Stimulated activated CD4-positive, alpha-beta T cell treated with anti-CD3 and anti-CD28 coated beads, Interleukin-1b, Interleukin-23, amount 100 ng/mL, for 24 hours (primary cell): ENCODE measurements around the gene TMEM238.
"Not testable (repeated sequence)": the region's sequence is repeated elsewhere in the genome, so short reads cannot be mapped to it uniquely, and the experiment has no call there.

Source experiments
- DNase-seq, 4 experiments: peaks; one replicate each; pipeline ENCODE4 v3.0.0-alpha.2; 2020; ENCODE audit warnings: low read depth in 4 of 4, low spot score in 1 of 4

Gene TMEM238

GRCh38 chr19:55402509-55402908, 18.4 kb upstream of the TMEM238 start:
- no peak for DNase-seq

DNA sequence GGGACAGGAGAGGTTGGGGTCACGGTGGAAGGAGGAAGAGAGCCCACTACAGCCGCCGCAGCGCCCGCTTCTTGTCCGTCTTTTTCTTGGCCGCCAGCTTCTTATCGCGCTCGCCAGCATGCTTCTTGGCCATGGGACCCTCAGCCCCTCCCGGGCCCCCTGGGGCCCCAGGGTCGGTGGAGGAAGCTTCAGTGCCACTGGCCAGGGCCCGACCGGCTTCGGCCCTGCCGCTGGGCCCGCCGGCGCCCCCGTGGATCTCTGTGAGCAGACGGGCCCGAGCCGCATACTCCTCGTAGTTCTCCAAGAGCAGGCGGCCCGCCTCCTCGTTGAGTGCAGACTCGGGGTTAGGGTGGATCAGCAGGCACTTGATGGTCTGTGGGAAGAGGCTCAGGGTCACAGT, 17.3 kb upstream of the TMEM238 start:
- not testable (repeated sequence) for DNase-seq

GRCh38 chr19:55400281-55401087, 16.4 kb upstream of the TMEM238 start:
- DNase-seq: no peak

- DNase-seq: no peak
Measured at GRCh38 chr19:55398200-55398925, 14.3 kb upstream of the TMEM238 start.

DNA sequence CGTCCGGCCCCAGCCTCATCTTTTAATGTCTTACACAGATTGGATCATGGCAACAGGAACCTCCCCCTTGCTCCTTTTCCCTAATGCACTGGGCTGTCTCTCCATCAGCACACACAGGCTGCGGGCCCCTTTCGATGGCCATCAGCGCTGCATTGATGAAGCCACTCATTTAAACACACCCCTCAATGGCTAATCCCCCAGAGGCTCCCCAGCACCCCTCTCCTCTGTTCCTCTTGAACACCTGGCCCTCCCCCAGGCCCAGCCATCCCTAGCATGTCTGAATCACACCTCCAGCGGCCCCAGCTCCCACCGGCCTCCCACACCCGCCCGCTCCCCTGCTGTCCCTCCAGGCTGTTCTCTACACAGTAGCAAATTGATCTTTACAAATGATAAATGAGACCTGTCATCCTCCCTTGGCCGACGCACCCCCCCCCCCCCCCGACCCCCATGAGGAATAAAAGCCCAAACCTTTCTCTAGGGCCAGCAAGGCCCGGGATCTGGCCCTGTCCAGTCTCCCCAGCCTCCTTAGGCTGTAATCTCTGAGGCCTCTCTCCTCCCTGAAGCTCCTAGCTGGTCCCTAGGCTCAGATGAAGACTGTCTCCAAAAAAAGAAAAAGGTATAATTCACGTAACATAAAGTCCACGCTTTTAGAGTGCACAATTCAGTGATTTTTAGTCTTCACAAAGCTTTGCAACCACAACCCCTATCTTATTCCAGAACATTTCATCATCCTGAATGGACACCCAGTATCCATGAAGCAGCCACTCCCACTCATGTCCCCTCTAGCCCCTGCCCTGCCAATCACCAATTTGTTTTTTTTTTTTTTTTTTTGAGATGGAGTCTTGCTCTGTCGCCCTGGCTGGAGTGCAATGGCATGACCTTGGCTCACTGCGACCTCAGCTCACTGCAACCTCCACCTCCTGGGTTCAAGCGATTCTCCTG, 9.0 kb upstream of the TMEM238 start:
- no peak for DNase-seq

DNA sequence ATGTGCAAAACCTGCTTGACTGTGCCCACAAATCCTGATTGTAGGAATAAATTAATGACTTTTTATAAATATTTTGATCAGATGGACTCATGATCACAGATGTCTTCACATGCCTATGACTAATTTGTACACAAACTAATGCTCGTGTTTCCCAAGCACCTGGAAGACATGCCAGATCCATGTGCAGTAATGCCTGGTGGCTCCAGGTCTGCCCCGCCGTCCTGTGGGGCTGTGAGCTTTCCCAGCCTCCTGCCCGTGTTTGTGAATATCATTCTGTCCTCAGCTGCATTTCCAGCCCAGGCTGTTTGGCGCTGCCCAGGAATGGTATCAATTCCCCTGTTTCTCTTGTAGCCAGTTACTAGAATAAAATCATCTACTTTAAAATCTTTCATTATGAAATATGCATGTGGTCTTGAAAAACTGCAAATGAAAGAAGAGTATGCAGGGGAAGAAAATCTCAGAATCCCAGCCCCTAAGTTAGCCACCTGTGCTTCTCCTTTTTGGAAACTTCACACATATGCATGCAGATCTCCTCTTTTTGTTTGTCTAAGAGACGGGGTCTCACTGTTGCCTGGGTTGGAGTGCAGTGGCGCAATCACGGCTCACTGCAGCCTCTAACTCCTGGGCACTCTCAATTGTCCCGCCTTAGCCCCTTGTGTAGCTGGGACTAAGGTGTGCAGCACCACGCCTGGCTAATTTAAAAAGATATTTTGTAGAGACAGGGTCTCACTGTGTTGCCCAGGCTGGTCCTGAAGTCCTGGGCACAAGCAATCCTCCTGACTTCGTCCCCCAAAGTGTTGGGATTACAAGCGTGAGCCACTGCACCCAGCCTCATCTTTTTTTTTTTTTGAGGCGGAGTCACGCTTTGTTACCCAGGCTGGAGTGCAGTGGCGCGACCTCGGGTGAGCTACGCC, 7.9 kb upstream of the TMEM238 start:
- no peak for DNase-seq

GRCh38 chr19:55391191-55391670, 7.1 kb upstream of the TMEM238 start:
- no peak for DNase-seq

GRCh38 chr19:55390461-55390880, 6.4 kb upstream of the TMEM238 start:
- DNase-seq: no peak

GRCh38 chr19:55389386-55390317, 5.6 kb upstream of the TMEM238 start:
- no peak for DNase-seq

DNA sequence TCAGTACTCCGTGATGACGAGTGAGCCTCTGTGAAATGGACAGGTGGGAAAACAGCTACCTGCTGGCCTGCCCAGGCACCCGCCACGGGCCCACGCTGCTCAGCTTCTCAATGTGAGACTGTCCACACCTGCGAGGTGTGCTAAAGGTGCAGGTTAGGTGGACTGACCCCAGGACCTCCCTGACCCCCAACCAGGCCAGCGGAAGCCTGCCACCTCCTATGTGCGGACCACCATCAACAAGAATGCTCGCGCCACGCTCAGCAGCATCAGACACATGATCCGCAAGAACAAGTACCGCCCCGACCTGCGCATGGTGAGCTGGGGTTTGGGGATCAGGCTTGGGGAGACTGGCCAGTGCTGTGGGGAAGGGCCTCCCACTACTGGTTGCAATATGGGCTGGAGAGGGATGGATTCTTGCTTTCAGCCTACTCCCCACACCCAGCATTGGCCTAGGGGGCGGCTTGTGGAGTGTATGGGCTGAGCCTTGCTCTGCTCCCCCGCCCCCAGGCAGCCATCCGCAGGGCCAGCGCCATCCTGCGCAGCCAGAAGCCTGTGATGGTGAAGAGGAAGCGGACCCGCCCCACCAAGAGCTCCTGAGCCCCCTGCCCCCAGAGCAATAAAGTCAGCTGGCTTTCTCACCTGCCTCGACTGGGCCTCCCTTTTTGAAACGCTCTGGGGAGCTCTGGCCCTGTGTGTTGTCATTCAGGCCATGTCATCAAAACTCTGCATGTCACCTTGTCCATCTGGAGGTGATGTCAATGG, 3.8 kb upstream of the TMEM238 start:
- no peak for DNase-seq

DNA sequence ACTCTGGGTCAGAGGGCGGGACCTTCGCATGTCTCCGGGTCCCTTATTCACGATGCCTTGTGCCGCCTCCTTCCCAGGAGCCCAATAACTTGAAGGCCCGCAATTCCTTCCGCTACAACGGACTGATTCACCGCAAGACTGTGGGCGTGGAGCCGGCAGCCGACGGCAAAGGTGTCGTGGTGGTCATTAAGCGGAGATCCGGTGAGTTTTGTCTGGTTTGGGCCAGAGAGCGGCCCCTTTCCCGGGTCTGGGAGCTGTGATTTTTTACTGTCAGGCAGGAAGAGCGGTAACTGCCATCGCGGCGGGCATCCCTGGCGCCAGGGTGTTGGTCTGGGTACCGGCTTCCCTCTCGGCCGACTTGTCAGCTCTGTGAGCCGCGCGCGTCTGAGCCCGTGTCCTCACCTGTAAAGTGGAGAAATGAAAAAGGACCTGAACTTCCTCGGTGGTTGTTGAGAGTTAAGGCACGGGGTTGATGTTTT, 2.4 kb upstream of the TMEM238 start:
- DNase-seq: no peak

DNA sequence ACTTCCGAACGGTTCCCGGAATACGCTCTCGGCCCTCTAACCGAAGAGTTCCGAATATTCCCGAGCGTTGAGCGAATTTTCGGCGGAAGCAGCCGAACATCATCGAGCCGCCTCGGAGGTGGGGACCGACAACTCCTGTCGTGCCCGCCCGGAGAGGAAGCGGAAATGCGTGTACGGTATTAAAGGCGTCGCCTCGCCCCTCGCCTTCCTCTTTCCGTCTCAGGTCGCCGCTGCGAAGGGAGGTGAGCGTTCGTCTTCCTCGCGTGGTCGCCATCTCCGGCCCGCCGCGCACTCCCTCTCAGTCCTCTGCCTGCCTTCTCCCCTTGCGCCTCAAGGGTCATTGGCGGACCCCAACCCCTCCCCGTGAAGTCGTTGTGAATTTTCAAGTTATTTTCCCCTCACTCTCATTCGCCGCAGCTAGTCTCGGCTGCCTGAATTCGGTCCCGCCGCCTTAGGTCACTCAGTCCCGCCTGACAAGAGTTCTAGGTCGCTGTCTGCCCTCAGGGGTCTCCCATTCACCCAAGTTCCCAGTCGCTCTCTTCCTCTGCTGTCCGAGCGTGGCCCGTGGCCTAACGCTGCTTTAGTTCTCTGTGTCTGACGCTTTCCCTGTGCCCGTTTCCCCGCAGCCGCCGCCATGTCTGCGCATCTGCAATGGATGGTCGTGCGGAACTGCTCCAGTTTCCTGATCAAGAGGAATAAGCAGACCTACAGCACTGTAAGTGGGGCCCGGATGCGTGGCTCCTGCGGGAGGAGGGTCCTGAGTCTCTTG, 1.8 kb upstream of the TMEM238 start, which contains the start of gene RPL28:
TSS of gene RPL28 (plus strand) at position 209 of the 769 bp plus-strand sequence. CDS start at position 635, 426 bp downstream.
- DNase-seq: peak; percentile 94 to 97 (median 95)

- DNase-seq: peak; percentile 85 to 95 (median 92)
Measured at GRCh38 chr19:55384920-55385723, 1.0 kb upstream of the TMEM238 start.

- peak in 1 of 4 experiments; percentile 42 for DNase-seq
Measured at GRCh38 chr19:55383279-55384130, 587 bp downstream of the TMEM238 start.

- no peak for DNase-seq
Measured at GRCh38 chr19:55382522-55383054, 1.5 kb downstream of the TMEM238 start.
